CD4-positive, alpha-beta T cell treated with Interferon gamma for 1 hour (primary cell): ENCODE measurements around the gene POC1B.
A peak's percentile ranks its signal among the peaks of the same experiment; 100 is the strongest.
"Not testable (repeated sequence)": the region's sequence is repeated elsewhere in the genome, so short reads cannot be mapped to it uniquely, and the experiment has no call there.

ENCODE experiments used
- DNase-seq: peaks from one replicate; pipeline ENCODE4 v3.0.0-alpha.2; 2020

POC1B gene

GRCh38 chr12:89459279-89459678 is 66.6 kb downstream of the POC1B start:
- DNase-seq = not testable (repeated sequence)

DNA sequence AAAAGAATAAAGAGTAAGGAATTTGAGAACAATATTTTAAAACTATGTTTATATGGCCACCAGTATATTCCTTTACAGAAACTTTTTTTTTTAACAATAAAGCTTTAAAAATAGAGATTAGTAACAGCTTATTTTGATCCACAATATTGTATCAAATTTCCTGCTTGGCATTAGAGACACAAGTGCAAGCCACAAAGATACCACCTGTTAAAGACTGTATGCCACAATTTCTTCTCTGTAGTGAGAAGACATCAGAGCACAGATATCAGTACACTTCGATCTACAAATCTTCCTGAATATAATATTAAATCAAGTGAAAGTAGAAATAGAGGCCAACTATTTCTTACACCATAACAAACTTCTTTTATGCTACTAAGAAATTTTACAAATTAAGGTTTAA is 69.3 kb downstream of the POC1B start:
- no peak for DNase-seq

DNA sequence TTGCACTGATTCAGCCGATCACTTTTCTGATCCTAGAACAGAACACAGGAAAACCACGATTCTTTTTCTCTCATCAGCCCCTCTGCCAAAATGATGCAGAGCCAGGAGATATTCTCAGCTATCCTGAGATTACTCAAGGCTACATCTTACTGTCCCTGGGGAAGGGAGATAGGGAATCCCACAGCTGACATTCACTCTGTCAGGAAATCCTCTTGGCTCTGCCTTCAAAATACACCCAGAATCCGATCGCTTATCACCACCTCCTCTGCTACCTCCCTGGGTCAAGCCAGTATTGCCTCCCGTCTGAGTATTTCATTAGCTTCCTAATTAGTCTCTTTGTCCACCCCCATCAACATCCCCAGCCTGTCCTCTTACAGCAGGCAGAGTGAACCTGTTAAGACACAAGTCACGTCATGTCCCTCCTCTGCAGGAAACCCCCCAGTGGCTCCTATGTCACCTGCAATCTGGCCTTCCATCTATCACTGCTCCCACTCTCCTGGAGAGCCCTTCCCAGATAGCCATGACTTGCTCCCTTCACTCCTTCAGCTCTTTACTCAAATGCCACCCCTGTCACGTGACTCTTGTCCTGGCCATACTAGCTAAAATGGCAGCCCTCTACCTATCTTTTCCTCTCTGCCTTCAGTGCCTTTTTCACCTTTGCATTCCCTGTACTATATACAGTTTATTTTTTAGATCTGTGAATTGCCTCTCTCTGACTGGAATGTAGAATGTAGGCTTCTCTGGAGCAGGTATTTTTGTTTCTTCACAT is 71.6 kb downstream of the POC1B start:
- no peak for DNase-seq

- no peak for DNase-seq
Observed at GRCh38 chr12:89453121-89453978, 72.5 kb downstream of the POC1B start.

DNA sequence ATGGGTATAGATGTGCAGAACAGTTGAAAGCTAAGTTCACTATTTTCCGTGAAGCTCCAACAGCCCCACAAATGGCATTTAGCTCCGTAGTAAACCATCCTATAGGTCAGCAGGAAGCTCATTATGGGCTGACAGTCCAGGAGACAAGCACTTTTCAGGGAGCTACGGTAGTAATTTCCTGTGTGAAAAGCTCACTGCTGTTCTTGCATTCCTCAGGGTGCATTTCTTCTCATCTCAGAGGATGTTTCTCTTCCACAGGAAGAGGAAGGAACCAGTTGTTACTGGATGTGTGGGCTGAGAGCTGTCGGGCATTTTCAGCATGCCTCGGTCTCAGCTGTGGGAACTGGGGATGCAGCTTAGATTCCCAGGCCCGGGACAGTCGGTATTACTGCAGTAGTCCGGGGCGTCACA is 74.0 kb downstream of the POC1B start:
- no peak for DNase-seq

- no peak for DNase-seq
Observed at GRCh38 chr12:89450907-89451306, 74.9 kb downstream of the POC1B start.

- no peak for DNase-seq
Observed at GRCh38 chr12:89448951-89449371, 76.9 kb downstream of the POC1B start.

- no peak for DNase-seq
Observed at GRCh38 chr12:89448526-89448925, 77.3 kb downstream of the POC1B start.

GRCh38 chr12:89439941-89440340 is 85.9 kb downstream of the POC1B start:
- DNase-seq = no peak

- no peak for DNase-seq
Observed at GRCh38 chr12:89437231-89437630, 88.6 kb downstream of the POC1B start.

- no peak for DNase-seq
Observed at GRCh38 chr12:89436062-89436461, 89.8 kb downstream of the POC1B start.

DNA sequence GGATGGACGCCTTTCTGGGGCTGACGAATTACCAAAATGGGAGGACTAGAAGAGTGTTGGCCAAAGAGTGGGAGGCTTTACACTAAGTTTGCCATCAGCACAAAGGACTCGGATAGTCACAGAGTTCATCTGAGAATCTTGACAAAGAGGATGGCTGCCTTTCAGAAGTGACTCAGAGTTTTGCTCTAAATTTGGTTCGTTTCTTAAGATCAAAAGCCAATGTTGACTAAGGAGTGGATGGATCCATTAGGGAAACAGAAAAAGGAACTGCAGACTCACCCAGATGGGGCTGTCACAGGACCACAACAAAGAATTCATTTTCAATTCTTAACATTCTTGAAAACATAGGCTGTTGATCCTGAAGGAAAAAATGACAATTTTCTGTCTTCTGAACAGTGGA is 92.2 kb downstream of the POC1B start:
- DNase-seq = no peak

DNA sequence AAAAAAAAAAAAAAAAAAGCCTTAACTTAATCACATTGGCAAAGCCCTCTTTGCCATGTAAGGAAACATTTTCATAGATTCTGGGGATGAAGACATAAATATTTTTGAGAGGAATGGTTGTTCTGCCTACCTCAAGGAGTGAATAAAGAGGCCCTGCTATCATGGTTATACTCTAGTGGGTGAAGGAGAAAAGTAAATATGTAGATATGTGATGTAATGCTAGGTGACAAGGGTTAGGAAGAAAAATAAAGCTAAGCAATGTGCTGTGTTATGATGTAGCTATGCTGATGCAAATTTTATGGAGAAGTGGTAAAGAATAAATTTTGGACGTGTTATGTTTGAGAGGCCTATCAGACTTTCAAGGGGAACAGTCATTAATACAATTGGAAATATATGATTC is 93.5 kb downstream of the POC1B start:
- no peak for DNase-seq

- DNase-seq = no peak
Observed at GRCh38 chr12:89429528-89429927, 96.3 kb downstream of the POC1B start.

DNA sequence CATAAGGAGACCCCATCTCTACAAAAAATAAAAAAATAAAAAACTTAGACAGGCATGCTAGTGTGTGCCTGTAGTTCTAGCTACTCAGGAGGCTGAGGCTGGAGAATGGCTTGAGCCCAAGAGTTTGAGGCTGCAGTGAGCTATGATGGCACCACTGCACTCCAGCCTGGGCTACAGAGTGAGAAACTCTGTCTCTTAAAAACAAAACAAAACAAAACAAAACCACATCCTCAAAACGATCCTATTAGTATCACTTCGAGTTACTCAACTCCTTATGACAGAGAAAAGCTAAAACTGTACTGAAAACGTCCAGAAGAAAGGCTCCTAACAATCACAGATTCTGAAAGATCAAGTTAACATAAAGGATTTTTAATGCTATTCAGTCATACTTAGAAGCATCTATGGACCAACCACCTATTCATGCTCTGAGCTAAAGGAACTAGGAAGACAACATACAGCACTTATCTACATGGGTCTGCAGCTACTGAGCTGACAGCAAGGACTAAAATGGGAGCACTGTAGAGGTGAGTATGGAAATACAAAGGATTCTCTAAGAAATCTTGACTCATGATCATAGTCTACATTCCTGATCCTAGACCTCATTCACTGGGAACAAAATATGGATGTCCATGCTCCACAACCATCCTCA is 98.2 kb downstream of the POC1B start:
- peak; percentile 12 for DNase-seq

- no peak for DNase-seq
Observed at GRCh38 chr12:89424846-89425245, 101.0 kb downstream of the POC1B start.

DNA sequence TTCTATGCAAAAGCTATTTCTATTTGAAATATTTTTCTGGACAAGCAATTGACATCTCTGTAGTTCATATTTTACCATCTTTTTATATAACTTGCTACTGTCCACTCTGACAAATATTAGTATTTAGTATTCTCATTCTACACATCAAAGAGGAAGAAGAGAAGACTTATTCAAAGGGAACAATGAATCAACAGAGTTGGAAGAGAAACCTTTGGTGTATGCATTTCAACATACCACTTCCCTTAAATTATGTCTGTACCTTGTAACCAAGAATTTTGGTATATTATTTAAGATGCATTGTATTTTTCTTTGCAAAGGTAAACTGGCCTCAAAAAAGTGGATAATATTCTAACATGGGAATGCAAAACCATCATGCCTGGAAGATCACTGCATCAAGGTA is 101.5 kb downstream of the POC1B start:
- no peak for DNase-seq

DNA sequence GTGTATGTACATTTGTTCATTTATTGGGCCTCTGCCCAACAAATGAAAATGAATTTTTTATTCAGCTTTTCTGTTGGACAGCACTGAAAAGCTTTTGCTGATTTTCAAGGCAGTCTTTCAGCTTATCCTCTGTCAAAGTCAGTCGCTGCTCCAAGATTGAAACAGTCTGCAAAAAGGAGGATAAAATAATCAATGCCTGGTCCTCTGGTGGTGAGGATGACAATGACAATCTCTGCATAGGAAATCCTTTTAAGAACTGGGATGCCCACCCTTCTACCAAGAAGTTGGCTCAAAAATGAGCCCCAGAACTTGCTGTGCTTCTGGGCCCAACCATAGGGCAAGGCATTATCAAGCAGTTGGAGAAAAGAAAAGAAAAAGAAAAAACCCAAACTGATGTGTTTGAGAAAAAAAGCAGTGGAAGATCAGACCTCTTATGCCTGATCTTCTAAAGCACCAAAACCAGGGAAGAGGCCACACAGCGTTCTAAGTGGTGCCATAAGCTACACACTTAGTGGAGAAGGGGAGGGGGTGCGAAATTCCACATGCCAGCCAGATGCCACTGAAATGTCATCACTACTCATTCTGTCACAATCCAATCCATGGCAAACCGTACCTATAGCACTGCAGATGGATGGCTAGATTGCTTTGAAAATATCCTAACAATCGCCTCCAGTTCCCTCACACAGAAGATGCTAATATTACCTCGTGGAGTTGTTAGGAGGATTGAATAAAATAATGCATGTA is 104.6 kb downstream of the POC1B start:
- DNase-seq = no peak

DNA sequence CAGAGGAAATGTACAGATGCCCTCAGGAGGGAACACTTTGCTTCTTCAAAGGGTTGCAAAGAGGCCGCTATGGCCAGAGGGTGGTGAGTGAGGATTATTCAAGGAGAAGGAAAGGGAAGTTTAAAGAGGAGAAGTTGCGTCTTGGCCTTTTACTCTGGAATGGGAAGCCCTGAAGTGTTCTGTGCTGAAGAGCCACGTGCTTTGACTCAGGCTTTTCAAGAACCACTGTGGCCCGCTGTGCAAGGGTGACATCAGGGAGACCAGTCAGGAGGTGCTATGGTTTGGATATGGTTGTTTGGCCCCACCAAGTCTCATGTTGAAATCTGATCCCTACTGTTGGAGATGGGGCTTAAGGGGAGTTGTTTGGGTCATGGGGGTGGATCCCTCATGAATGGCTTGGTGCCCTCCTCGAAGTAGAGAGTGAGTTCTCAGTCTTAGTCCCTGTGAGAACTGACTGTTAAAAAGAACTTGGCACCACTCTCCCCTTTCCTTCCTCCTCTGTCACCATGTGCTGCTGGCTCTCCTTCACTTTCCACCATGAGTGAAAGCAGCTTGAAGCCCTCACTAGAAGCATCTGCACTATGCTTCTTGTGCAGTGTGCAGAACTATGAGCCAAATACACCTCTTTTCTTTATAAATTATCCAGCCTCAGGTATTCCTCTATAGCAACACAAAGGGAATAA is 107.5 kb downstream of the POC1B start:
- DNase-seq = no peak

- DNase-seq = no peak
Observed at GRCh38 chr12:89417246-89417977, 108.4 kb downstream of the POC1B start.

DNA sequence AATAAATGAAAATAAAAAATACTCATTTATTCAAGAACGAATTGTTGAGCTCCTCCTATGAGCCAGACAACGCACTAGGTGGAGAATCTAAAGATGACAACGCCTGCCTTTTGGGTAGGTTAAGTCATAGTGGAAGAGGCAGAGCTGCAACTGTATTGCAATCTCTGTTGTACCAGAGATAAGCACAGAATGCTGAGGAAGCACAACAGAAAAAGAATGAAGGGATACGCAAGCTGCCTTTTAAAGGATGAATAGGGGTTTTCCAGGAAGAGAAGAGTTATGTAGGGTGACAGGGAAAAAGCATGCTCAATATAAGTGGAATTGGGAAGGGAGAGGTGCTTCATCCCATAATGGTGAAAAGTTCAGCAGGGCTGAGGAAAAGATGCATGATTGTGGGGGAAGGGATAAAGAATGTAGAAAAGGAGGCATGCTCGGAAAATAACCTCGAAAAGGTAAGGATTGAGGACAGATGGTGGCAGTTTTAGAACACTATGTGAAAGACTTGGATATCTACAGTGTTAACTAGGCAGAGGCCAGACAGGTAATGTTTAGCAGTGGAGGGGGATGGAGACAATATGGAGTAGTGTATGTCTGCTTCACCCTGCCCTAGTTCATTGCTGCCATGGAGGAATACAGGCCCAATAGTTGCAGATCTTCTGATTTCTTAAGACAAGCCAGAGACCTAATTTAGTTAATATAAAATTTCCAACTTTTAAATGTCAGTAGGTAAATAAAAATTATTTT is 109.6 kb downstream of the POC1B start:
- DNase-seq = no peak
